K562 (cell line): ENCODE measurements around the gene MOB3C. TPM values are rescaled to one million over a fixed set of nuclear protein-coding genes. Genes with fewer than 3 reads are reported as not detected.
A peak's percentile ranks its signal among the peaks of the same experiment; 100 is the strongest.

Experiments used
- FOXJ2 ChIP-seq: fragments of 200-800 bp; sonication (Bioruptor generic); IDR thresholded peaks from 2 replicates; pipeline ENCODE4 v1.6.1; 2016; ENCODE audit warnings: missing genetic modification characterization, missing compliant biosample characterization
- HIVEP1 ChIP-seq: fragments of 250-450 bp; sonication (Bioruptor Pico); IDR thresholded peaks from 2 replicates; pipeline ENCODE4 v1.4.0; 2020; ENCODE audit warnings: mild to moderate bottlenecking
- ZFPM2 ChIP-seq: fragments of 250-450 bp; sonication (Bioruptor Pico); IDR thresholded peaks from 2 replicates; pipeline ENCODE4 v1.5.1; 2022; ENCODE audit warnings: mild to moderate bottlenecking
- polyA plus RNA-seq, 8 experiments: library from polyadenylated mRNA; depleted of rRNA in 4 of 8; stranded (reverse) in 5 of 8; unstranded in 3 of 8; fragments of >200 nt; fragmentation: Nextera tagmentation in 2 of 8; fragmentation: Illumina TruSeq in 1 of 8; extraction: Ambion mirVana in 2 of 8; extraction: Trizol in 1 of 8; gene quantifications; 2 replicates each; pipeline versions ENCODE4 v1.2.1 to v1.2.3, GENCODE V29; 2011 to 2014; ENCODE audit warnings: inconsistent platforms in 1 of 8, missing spikeins in 1 of 8
- total RNA-seq, 7 experiments: library from RNA; depleted of rRNA in 6 of 7; stranded (reverse); fragments of >200 nt in 6 of 7; fragmentation: Illumina TruSeq in 2 of 7; extraction: Trizol in 2 of 7; gene quantifications; 2 replicates each; pipeline versions ENCODE4 v1.2.1 to v1.2.3, GENCODE V29; 2011 to 2021; ENCODE audit warnings: low replicate concordance in 1 of 7
- TF ChIP-seq, protein P1 (sequence below), 2 experiments: IDR thresholded peaks; 2 replicates each; pipeline ENCODE4 v1.6.1; 2012; ENCODE audit warnings: improper control_type of control experiment in 2 of 2, low read depth in 2 of 2, low read length in 2 of 2, borderline replicate concordance in 1 of 2
- TF ChIP-seq, protein P2 (sequence below), 2 experiments: fragments of 450-650 bp; IDR thresholded peaks; 2 replicates each; pipeline ENCODE4 v1.6.1; 2016; ENCODE audit warnings: mild to moderate bottlenecking in 2 of 2, borderline replicate concordance in 1 of 2, low read depth in 1 of 2, moderate library complexity in 1 of 2
- TF ChIP-seq, protein P3 (sequence below): fragments of 250-450 bp; sonication (Bioruptor Pico); IDR thresholded peaks from 2 replicates; pipeline ENCODE4 v1.9.0; 2021; ENCODE audit warnings: mild to moderate bottlenecking, inconsistent platforms
- TF ChIP-seq, protein P4 (sequence below): fragments of 250-450 bp; sonication (Bioruptor Pico); IDR thresholded peaks from 2 replicates; pipeline ENCODE4 v1.8.0; 2021; ENCODE audit warnings: moderate library complexity, mild to moderate bottlenecking, inconsistent platforms
- TF ChIP-seq, protein P5 (sequence below): fragments of 200-800 bp; sonication (Bioruptor generic); IDR thresholded peaks from 2 replicates; pipeline ENCODE4 v1.6.1; 2017; ENCODE audit warnings: missing genetic modification characterization, missing compliant biosample characterization

Gene MOB3C
- total and polyA plus RNA-seq, 9 of the 15 experiments (the other 6 are each of a cell fraction or from before 2014, with no cell fraction given) = 1.0 to 7.5 (median 3.7) TPM

DNA sequence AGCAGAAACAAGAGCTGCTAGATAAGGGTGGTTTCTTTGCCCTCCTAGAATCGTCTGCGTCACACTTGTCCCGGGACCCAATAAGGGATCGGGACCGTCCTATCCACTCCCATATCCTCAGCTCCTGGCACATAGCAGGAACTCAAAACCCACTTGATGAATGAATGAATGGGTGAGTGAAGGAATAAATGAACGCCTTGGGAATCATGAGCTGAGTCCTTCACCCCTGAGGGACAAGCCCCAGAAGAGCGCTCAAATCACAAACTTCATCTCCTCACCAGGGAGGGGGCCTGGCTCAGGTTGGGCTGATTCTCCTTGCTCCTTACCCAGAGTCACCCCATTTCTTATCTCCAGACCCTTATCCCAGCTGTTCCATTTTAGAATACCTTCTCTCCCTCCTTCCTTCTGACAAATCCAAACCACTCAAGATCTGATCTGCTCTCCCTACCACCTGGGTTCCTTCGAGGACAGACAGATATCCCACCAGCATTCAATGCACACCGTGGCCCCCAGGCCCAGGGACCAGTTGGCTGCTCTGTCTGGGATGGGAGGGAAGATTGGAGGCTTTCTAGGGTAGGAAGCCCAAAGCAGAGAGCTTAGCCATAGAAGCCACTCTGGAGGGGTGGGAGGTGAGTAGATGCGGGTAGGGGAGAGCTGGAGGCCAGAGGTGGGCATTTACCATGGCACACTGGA lies 643 bp upstream of the MOB3C start (continued):
- TF ChIP-seq, protein P1, sequence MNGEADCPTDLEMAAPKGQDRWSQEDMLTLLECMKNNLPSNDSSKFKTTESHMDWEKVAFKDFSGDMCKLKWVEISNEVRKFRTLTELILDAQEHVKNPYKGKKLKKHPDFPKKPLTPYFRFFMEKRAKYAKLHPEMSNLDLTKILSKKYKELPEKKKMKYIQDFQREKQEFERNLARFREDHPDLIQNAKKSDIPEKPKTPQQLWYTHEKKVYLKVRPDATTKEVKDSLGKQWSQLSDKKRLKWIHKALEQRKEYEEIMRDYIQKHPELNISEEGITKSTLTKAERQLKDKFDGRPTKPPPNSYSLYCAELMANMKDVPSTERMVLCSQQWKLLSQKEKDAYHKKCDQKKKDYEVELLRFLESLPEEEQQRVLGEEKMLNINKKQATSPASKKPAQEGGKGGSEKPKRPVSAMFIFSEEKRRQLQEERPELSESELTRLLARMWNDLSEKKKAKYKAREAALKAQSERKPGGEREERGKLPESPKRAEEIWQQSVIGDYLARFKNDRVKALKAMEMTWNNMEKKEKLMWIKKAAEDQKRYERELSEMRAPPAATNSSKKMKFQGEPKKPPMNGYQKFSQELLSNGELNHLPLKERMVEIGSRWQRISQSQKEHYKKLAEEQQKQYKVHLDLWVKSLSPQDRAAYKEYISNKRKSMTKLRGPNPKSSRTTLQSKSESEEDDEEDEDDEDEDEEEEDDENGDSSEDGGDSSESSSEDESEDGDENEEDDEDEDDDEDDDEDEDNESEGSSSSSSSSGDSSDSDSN (IDR thresholded peaks at IDR 0.05; ENCODE audit: borderline replicate concordance in 1 of 2, low read depth in 2 of 2, low read length in 2 of 2) = 0 out of 4 replicates have a peak, but pooled peaks of 1 of the 2 experiments have one; percentile 19
- TF ChIP-seq ZFPM2 (CRISPR knock-in tag) (no peak), HIVEP1 (CRISPR knock-in tag) (no peak), FOXJ2 (tag) (no peak)
- TF ChIP-seq, protein P2, sequence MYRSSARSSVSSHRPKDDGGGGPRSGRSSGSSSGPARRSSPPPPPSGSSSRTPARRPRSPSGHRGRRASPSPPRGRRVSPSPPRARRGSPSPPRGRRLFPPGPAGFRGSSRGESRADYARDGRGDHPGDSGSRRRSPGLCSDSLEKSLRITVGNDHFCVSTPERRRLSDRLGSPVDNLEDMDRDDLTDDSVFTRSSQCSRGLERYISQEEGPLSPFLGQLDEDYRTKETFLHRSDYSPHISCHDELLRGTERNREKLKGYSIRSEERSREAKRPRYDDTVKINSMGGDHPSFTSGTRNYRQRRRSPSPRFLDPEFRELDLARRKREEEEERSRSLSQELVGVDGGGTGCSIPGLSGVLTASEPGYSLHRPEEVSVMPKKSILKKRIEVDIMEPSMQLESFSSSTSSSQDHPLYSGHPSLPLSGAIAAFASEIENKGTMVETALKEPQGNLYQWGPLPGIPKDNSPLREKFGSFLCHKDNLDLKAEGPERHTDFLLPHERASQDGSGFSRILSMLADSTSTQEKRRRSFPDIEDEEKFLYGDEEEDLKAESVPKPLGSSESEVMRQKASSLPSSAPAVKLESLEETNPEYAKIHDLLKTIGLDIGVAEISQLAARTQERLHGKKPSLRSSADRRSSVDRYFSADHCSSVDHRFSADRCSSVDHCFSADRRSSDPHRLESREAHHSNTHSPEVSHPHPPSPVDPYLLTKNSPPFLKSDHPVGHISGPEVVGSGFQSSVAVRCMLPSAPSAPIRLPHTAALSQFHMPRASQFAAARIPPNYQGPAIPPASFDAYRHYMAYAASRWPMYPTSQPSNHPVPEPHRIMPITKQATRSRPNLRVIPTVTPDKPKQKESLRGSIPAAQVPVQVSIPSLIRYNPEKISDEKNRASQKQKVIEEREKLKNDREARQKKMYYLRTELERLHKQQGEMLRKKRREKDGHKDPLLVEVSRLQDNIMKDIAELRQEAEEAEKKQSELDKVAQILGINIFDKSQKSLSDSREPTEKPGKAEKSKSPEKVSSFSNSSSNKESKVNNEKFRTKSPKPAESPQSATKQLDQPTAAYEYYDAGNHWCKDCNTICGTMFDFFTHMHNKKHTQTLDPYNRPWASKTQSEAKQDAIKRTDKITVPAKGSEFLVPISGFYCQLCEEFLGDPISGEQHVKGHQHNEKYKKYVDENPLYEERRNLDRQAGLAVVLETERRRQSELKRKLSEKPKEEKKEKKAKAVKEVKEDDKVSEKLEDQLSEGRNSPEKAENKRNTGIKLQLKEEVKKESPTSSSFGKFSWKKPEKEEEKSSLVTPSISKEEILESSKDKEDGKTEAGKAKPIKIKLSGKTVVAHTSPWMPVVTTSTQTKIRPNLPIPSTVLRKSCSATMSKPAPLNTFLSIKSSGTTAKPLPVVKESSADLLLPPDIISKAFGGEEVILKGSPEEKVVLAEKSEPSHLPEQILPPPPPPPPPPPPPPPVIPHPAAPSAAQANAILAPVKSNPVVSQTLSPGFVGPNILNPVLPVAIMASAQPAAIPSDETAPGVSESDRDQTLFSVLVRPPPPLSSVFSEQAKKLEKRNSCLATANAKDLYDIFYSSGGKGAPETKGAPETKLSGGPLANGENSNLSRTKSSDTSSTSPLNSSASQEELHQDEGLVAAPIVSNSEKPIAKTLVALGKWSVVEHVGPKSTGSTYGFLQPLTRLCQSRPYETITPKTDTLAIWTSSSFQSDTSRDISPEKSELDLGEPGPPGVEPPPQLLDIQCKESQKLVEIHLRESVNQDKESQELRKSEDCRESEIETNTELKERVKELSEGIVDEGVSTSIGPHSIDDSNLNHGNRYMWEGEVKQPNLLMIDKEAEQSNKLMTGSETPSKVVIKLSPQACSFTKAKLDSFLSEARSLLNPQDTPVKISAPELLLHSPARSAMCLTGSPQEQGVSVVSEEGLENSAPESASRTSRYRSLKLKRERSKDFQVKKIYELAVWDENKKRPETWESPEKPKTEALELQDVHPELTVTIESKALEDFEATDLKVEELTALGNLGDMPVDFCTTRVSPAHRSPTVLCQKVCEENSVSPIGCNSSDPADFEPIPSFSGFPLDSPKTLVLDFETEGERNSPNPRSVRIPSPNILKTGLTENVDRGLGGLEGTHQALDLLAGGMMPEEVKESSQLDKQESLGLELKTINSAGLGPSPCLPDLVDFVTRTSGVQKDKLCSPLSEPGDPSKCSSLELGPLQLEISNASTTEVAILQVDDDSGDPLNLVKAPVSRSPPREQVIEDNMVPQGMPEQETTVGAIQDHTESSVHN (IDR thresholded peaks at IDR 0.05; ENCODE audit: borderline replicate concordance in 1 of 2, low read depth in 1 of 2) = no peak
- TF ChIP-seq, protein P3, sequence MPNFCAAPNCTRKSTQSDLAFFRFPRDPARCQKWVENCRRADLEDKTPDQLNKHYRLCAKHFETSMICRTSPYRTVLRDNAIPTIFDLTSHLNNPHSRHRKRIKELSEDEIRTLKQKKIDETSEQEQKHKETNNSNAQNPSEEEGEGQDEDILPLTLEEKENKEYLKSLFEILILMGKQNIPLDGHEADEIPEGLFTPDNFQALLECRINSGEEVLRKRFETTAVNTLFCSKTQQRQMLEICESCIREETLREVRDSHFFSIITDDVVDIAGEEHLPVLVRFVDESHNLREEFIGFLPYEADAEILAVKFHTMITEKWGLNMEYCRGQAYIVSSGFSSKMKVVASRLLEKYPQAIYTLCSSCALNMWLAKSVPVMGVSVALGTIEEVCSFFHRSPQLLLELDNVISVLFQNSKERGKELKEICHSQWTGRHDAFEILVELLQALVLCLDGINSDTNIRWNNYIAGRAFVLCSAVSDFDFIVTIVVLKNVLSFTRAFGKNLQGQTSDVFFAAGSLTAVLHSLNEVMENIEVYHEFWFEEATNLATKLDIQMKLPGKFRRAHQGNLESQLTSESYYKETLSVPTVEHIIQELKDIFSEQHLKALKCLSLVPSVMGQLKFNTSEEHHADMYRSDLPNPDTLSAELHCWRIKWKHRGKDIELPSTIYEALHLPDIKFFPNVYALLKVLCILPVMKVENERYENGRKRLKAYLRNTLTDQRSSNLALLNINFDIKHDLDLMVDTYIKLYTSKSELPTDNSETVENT (CRISPR knock-in tag) = no peak
- TF ChIP-seq, protein P4, sequence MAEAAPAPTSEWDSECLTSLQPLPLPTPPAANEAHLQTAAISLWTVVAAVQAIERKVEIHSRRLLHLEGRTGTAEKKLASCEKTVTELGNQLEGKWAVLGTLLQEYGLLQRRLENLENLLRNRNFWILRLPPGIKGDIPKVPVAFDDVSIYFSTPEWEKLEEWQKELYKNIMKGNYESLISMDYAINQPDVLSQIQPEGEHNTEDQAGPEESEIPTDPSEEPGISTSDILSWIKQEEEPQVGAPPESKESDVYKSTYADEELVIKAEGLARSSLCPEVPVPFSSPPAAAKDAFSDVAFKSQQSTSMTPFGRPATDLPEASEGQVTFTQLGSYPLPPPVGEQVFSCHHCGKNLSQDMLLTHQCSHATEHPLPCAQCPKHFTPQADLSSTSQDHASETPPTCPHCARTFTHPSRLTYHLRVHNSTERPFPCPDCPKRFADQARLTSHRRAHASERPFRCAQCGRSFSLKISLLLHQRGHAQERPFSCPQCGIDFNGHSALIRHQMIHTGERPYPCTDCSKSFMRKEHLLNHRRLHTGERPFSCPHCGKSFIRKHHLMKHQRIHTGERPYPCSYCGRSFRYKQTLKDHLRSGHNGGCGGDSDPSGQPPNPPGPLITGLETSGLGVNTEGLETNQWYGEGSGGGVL (CRISPR knock-in tag) = no peak
- TF ChIP-seq, protein P5, sequence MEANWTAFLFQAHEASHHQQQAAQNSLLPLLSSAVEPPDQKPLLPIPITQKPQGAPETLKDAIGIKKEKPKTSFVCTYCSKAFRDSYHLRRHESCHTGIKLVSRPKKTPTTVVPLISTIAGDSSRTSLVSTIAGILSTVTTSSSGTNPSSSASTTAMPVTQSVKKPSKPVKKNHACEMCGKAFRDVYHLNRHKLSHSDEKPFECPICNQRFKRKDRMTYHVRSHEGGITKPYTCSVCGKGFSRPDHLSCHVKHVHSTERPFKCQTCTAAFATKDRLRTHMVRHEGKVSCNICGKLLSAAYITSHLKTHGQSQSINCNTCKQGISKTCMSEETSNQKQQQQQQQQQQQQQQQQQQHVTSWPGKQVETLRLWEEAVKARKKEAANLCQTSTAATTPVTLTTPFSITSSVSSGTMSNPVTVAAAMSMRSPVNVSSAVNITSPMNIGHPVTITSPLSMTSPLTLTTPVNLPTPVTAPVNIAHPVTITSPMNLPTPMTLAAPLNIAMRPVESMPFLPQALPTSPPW (CRISPR knock-in tag) = no peak
